Measurements from ENCODE around the gene FOXJ3. TPM values are rescaled to one million over a fixed set of nuclear protein-coding genes. Genes with fewer than 3 reads are reported as not detected.

The FOXJ3 gene
- total RNA-seq, 6 donors from 2014 or later = 21.6 to 81.4 (median 39.3) TPM

DNA sequence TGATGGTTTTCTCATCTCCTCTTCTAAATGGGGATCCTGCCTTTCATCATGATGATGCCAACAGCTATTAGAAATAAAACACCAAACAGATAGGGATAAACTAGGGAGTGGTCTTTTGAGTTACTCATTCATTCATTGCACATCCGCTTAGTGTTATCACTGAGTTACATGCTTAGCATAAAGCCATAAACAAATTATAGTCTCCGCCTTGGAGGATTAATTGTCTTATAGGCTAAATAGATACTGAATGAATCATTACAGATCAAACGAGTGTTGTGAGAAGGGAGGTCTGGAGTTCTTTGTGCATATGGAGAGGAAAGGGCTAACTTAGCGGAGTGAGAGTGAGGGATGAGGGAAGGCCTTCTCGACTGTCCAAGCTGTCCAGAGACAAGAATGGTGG is 201.6 kb downstream of the FOXJ3 start:
- no peaks in the 10 kb centered on the region for H3K36me3 ChIP-seq
- TF ChIP-seq POLR2AphosphoS5 (IDR thresholded peaks at IDR 0.05) (no peak), EP300 (IDR thresholded peaks at IDR 0.05) (no peak)
- TF ChIP-seq, protein P1, sequence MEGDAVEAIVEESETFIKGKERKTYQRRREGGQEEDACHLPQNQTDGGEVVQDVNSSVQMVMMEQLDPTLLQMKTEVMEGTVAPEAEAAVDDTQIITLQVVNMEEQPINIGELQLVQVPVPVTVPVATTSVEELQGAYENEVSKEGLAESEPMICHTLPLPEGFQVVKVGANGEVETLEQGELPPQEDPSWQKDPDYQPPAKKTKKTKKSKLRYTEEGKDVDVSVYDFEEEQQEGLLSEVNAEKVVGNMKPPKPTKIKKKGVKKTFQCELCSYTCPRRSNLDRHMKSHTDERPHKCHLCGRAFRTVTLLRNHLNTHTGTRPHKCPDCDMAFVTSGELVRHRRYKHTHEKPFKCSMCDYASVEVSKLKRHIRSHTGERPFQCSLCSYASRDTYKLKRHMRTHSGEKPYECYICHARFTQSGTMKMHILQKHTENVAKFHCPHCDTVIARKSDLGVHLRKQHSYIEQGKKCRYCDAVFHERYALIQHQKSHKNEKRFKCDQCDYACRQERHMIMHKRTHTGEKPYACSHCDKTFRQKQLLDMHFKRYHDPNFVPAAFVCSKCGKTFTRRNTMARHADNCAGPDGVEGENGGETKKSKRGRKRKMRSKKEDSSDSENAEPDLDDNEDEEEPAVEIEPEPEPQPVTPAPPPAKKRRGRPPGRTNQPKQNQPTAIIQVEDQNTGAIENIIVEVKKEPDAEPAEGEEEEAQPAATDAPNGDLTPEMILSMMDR (IDR thresholded peaks at IDR 0.05) = no peak
- no peak for ATAC-seq (ENCODE audit: low FRiP score in 2 of 2)
- no peak overlapping the region for H3K4me3 ChIP-seq
- DNase-seq = no peak
- H3K27ac ChIP-seq = no peak overlapping the region
- no peaks in the 10 kb centered on the region for H3K9me3 ChIP-seq
- 89 to 93% methylated on average over 5 of the region's 5 CpGs for WGBS, 2 donors
- no peaks in the 10 kb centered on the region for H3K27me3 ChIP-seq
- peaks cover 0 to 16% (median 5%) of the 10 kb centered on the region in 4 donors for H3K4me1 ChIP-seq

DNA sequence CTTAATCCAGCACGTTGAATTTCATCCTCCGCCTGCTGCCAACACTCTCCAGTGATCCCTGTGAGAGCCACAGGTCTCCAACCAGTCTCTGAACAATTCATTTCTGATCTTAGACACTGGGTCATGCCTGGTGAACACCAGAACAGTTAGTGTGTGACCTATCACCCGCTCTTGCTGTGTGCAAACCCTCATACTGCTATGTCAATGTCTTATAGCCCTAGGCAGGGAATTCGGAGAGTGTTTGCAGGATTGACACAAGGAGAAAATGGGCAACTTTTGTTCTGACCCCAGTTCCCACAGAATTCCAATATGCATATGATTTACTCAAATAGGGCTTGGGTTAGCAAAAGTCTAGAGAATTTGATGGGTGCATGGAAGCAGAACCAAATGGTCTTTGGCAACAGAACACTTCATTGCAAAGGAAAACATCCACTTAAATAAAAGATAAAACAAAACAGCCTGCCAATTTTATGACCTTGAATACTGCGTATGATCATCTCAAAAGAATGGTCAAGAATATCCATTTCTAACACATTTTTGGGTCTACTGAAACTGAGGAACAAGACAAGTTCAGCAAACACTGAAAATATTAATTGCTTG is 204.9 kb downstream of the FOXJ3 start:
- DNase-seq (no peak), ATAC-seq (ENCODE audit: low FRiP score in 2 of 2) (no peak)
- Histone ChIP-seq H3K4me1 (peaks cover 0 to 6% (median 0%) of the 10 kb centered on the region in 4 donors), H3K36me3 (no peaks in the 10 kb centered on the region), H3K9me3 (no peaks in the 10 kb centered on the region), H3K27me3 (no peaks in the 10 kb centered on the region), H3K4me3 (no peak overlapping the region), H3K27ac (no peak overlapping the region)
- WGBS, 2 donors = 74 to 78% methylated on average over 5 of the region's 5 CpGs
- TF ChIP-seq POLR2AphosphoS5 (IDR thresholded peaks at IDR 0.05) = no peak
- TF ChIP-seq POLR2A (IDR thresholded peaks at IDR 0.05) = no peak
- TF ChIP-seq, protein P1 (IDR thresholded peaks at IDR 0.05) = no peak
- no peak for TF ChIP-seq EP300 (IDR thresholded peaks at IDR 0.05)

- Histone ChIP-seq H3K36me3 (no peaks in the 10 kb centered on the region), H3K27ac (no peak overlapping the region), H3K9me3 (no peaks in the 10 kb centered on the region), H3K4me1 (no peaks in the 10 kb centered on the region), H3K4me3 (no peak overlapping the region), H3K27me3 (no peaks in the 10 kb centered on the region)
- TF ChIP-seq, protein P1 (IDR thresholded peaks at IDR 0.05) = no peak
- no peak for TF ChIP-seq POLR2AphosphoS5 (IDR thresholded peaks at IDR 0.05)
- TF ChIP-seq POLR2A (IDR thresholded peaks at IDR 0.05) = no peak
- no peak for TF ChIP-seq EP300 (IDR thresholded peaks at IDR 0.05)
- WGBS, 2 donors = 82 to 88% methylated on average over 3 of the region's 3 CpGs
- ATAC-seq (ENCODE audit: low FRiP score in 2 of 2) = no peak
- DNase-seq = no peak
These were observed 206.1 kb downstream of the FOXJ3 start for GRCh38 chr1:42128964-42129363.

DNA sequence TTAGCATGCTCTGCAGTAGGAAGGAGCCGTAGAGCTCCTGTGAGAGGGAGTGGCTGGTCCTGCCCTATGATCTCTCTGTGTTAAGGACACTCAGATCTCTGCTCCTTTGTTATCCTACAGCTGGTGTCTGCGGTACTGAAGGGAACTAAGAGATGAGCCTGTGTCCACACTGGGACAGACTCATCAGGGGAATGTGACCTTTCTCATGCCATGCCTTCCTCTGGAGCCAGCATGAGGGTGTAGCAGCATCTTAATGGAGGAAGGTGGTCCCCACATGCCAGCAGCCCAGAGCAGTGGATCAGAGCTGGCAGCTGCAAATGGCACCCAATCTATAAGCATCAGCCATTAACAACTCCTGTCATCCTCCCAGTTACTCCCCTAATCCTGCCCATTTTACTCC is 206.5 kb downstream of the FOXJ3 start:
- DNase-seq = no peak
- no peaks in the 10 kb centered on the region for H3K36me3 ChIP-seq
- no peak overlapping the region for H3K4me3 ChIP-seq
- TF ChIP-seq, protein P1 (IDR thresholded peaks at IDR 0.05) = no peak
- no peak for TF ChIP-seq POLR2A (IDR thresholded peaks at IDR 0.05)
- TF ChIP-seq EP300 (IDR thresholded peaks at IDR 0.05) = no peak
- no peak for TF ChIP-seq POLR2AphosphoS5 (IDR thresholded peaks at IDR 0.05)
- no peaks in the 10 kb centered on the region for H3K9me3 ChIP-seq
- ATAC-seq (ENCODE audit: low FRiP score in 2 of 2) = no peak
- 48 to 75% methylated on average over 2 of the region's 2 CpGs for WGBS, 2 donors
- no peaks in the 10 kb centered on the region for H3K4me1 ChIP-seq
- H3K27ac ChIP-seq = no peak overlapping the region
- no peaks in the 10 kb centered on the region for H3K27me3 ChIP-seq

- 94 to 96% methylated on average over 6 of the region's 6 CpGs for WGBS, 2 donors
- no peak for ATAC-seq (ENCODE audit: low FRiP score in 2 of 2)
These were observed 207.3 kb downstream of the FOXJ3 start for GRCh38 chr1:42127767-42128166.

More at GRCh38 chr1:42127767-42128166, 207.3 kb downstream of the FOXJ3 start:
- Histone ChIP-seq H3K36me3 (no peaks in the 10 kb centered on the region), H3K4me1 (no peaks in the 10 kb centered on the region), H3K27ac (no peak overlapping the region), H3K27me3 (no peaks in the 10 kb centered on the region), H3K9me3 (no peaks in the 10 kb centered on the region), H3K4me3 (no peak overlapping the region)
- TF ChIP-seq POLR2AphosphoS5 (IDR thresholded peaks at IDR 0.05) = no peak
- no peak for DNase-seq

Other genes starting within 250 kb of the FOXJ3 start
- not detected for gene GUCA2B, start 181.8 kb downstream of the FOXJ3 start, total RNA-seq
- gene GUCA2A, start 170.5 kb downstream of the FOXJ3 start, total RNA-seq = under 1 TPM in 1 of 6 donors, not detected in 5; 0.47 TPM
- gene RIMKLA, start 45.6 kb upstream of the FOXJ3 start, total RNA-seq = 10 to 100 TPM in 3 of 6 donors, 1 to 10 TPM in 3; 5.2 to 16.6 (median 9.3) TPM
- 1 to 10 TPM in 5 of 6 donors, not detected in 1; 1.5 to 9.4 (median 4.1) TPM for gene ZMYND12, start 120.8 kb upstream of the FOXJ3 start, total RNA-seq
- 10 to 100 TPM; 56.4 to 95.3 (median 74.6) TPM for gene PPCS, start 121.3 kb upstream of the FOXJ3 start, total RNA-seq
- 10 to 100 TPM in 2 of 6 donors, 1 to 10 TPM in 4; 4.4 to 40.9 (median 8.2) TPM for gene CCDC30, start 128.1 kb upstream of the FOXJ3 start, total RNA-seq